ENCODE data around the gene NQO2.

GRCh38 chr6:3023663-3024483 is 24.2 kb downstream of the NQO2 start:
- TF ChIP-seq CTCF (IDR thresholded peaks at IDR 0.05; ENCODE audit: poor library complexity, severe bottlenecking) (no peak), EP300 (conservative IDR thresholded peaks at IDR 0.05; ENCODE audit: poor library complexity, severe bottlenecking) (no peak), POLR2AphosphoS5 (IDR thresholded peaks at IDR 0.05) (no peak), EZH2 (IDR thresholded peaks at IDR 0.05; ENCODE audit: borderline replicate concordance, insufficient read depth, low read length, poor library complexity, severe bottlenecking) (no peak)

All from neural cell (in vitro differentiated cells).